Measurements from ENCODE around the gene KLF17. TPM values are rescaled to one million over a fixed set of nuclear protein-coding genes. Genes with fewer than 3 reads are reported as not detected.

KLF17 gene
- total RNA-seq, 1 experiment from 2014 or later = 0.26 TPM

DNA sequence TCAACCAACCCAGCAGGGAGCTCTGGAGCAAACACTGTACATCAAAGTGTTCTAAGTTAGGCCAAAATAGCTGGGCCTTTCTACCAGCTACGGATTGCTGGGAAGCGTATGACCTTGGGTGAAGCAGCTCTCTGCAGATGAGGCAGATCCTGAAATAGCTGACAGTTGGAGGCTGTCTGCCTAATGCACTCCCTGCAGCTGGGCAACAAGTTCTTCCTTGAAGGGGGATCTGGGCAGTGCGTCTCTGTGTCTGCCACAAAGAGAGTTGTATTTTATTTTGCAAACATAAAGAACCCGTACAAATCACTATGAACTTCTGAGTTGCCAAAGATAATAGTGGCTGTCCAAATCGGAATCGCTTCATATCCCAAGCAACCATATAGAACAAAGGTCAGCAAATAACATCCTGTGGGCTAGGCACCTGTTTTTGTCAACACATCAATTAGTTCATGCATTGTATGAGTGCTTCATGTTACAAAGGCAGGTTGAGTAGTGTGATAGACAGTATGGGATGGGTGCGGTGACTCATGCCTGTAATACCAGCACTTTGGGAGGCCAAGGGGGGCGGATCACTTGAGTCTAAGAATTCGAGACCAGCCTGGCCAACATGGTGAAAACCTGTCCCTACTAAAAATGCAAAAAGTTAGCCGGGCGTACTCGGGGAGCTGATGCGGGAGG lies 29.1 kb upstream of the KLF17 start:
- POLR2A ChIA-PET (ENCODE audit: unreplicated experiment) = no interaction called here
- ATAC-seq = peak; percentile 86
- CTCF ChIA-PET = interaction anchor here (0.7 kb wide), 1 partner anchor 382 kb away, joined by 8 read pairs; no protein-coding TSS in a partner anchor

GRCh38 chr1:44090429-44091252 lies 28.0 kb upstream of the KLF17 start:
- POLR2A ChIA-PET (ENCODE audit: unreplicated experiment) = interaction anchor here (0.6 kb wide), 1 partner anchor 127 kb away, joined by 3 read pairs; no protein-coding TSS in a partner anchor
- H3K9ac ChIP-seq (ENCODE audit: low read length) = no peak overlapping the region
- CTCF ChIA-PET = no interaction called here

More for the DNA sequence above, 29.1 kb upstream of the KLF17 start:
- no peaks in the 10 kb centered on the region for H3K79me2 ChIP-seq (ENCODE audit: low read length)
- H2AFZ ChIP-seq (ENCODE audit: low read length) = no peak overlapping the region
- no peak overlapping the region for H3K4me2 ChIP-seq (ENCODE audit: low read length)
- H3K4me1 ChIP-seq (ENCODE audit: insufficient read depth, low read length) = peaks cover 14% of the 10 kb centered on the region
- H3F3A ChIP-seq (ENCODE audit: low read length, unreplicated experiment) = no peaks in the 10 kb centered on the region
- H3K27ac ChIP-seq (ENCODE audit: low read length) = no peak overlapping the region
- H3K9ac ChIP-seq (ENCODE audit: low read length) = no peak overlapping the region
- H4K20me1 ChIP-seq (ENCODE audit: low read length) = no peaks in the 10 kb centered on the region
- no TSS peak for BruUV-seq (replicated peaks)
- DNase-seq = peak; percentile 56
- H3K9me2 ChIP-seq (replicated peaks; ENCODE audit: low read length) = no peaks in the 10 kb centered on the region
- TF ChIP-seq EZH2 (IDR thresholded peaks at IDR 0.05; ENCODE audit: low read length, unreplicated experiment) (no peak), EZH2phosphoT487 (IDR thresholded peaks at IDR 0.05; ENCODE audit: borderline replicate concordance, low read length) (no peak)
- TF ChIP-seq, protein P1, sequence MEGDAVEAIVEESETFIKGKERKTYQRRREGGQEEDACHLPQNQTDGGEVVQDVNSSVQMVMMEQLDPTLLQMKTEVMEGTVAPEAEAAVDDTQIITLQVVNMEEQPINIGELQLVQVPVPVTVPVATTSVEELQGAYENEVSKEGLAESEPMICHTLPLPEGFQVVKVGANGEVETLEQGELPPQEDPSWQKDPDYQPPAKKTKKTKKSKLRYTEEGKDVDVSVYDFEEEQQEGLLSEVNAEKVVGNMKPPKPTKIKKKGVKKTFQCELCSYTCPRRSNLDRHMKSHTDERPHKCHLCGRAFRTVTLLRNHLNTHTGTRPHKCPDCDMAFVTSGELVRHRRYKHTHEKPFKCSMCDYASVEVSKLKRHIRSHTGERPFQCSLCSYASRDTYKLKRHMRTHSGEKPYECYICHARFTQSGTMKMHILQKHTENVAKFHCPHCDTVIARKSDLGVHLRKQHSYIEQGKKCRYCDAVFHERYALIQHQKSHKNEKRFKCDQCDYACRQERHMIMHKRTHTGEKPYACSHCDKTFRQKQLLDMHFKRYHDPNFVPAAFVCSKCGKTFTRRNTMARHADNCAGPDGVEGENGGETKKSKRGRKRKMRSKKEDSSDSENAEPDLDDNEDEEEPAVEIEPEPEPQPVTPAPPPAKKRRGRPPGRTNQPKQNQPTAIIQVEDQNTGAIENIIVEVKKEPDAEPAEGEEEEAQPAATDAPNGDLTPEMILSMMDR (conservative IDR thresholded peaks at IDR 0.05; ENCODE audit: low read depth, low read length) = no peak
- H3K27me3 ChIP-seq (ENCODE audit: low read length) = no peaks in the 10 kb centered on the region
- H3K36me3 ChIP-seq (ENCODE audit: low read depth, low read length) = no peaks in the 10 kb centered on the region
- H3K4me3 ChIP-seq (ENCODE audit: low read length) = no peak overlapping the region
- no peaks in the 10 kb centered on the region for H3K9me3 ChIP-seq (ENCODE audit: low read length)
- intact Hi-C loops (cut with micrococcal nuclease) = loop anchor here (5.0 to 10.0 kb wide), 2 partner anchors 65 to 108 kb away; no protein-coding TSS in a partner anchor

More at GRCh38 chr1:44090429-44091252, 28.0 kb upstream of the KLF17 start:
- H3K4me1 ChIP-seq (ENCODE audit: insufficient read depth, low read length) = peaks cover 8% of the 10 kb centered on the region
- TF ChIP-seq, protein P1 (conservative IDR thresholded peaks at IDR 0.05; ENCODE audit: low read depth, low read length) = no peak
- TF ChIP-seq EZH2 (IDR thresholded peaks at IDR 0.05; ENCODE audit: low read length, unreplicated experiment) (no peak), EZH2phosphoT487 (IDR thresholded peaks at IDR 0.05; ENCODE audit: borderline replicate concordance, low read length) (no peak)
- intact Hi-C loops (cut with micrococcal nuclease) = loop anchor here (5.0 to 10.0 kb wide), 2 partner anchors 64 to 107 kb away; no protein-coding TSS in a partner anchor
- H2AFZ ChIP-seq (ENCODE audit: low read length) = no peak overlapping the region
- no peak overlapping the region for H3K4me2 ChIP-seq (ENCODE audit: low read length)
- no peaks in the 10 kb centered on the region for H4K20me1 ChIP-seq (ENCODE audit: low read length)
- no peaks in the 10 kb centered on the region for H3K79me2 ChIP-seq (ENCODE audit: low read length)
- H3K9me2 ChIP-seq (replicated peaks; ENCODE audit: low read length) = no peaks in the 10 kb centered on the region
- no peaks in the 10 kb centered on the region for H3F3A ChIP-seq (ENCODE audit: low read length, unreplicated experiment)
- no peaks in the 10 kb centered on the region for H3K36me3 ChIP-seq (ENCODE audit: low read depth, low read length)
- no peaks in the 10 kb centered on the region for H3K9me3 ChIP-seq (ENCODE audit: low read length)
- DNase-seq = no peak
- no peak for ATAC-seq
- no peak overlapping the region for H3K4me3 ChIP-seq (ENCODE audit: low read length)
- no peak overlapping the region for H3K27ac ChIP-seq (ENCODE audit: low read length)
- no peaks in the 10 kb centered on the region for H3K27me3 ChIP-seq (ENCODE audit: low read length)
- no TSS peak for BruUV-seq (replicated peaks)
